Tibial nerve (tissue), 3 donors: ENCODE results near the gene RAI1.

Experiments used
- POLR2A ChIP-seq, 2 donors: fragments of 450-650 bp; IDR thresholded peaks; one replicate each; pipeline ENCODE4 v1.6.1; 2017; ENCODE audit warnings: antibody characterized with exemption in 2 of 2, mild to moderate bottlenecking in 2 of 2, moderate library complexity in 2 of 2
- TF ChIP-seq, protein P1 (sequence below), 5 experiments: fragments of 200-600 bp in 3 of 5; fragments of 450-650 bp in 2 of 5; sonication (generic) in 3 of 5; IDR thresholded peaks; one replicate each; pipeline ENCODE4 v1.5.1; 2016 to 2019; ENCODE audit warnings: antibody characterized with exemption in 5 of 5, mild to moderate bottlenecking in 3 of 5, moderate library complexity in 2 of 5

DNA sequence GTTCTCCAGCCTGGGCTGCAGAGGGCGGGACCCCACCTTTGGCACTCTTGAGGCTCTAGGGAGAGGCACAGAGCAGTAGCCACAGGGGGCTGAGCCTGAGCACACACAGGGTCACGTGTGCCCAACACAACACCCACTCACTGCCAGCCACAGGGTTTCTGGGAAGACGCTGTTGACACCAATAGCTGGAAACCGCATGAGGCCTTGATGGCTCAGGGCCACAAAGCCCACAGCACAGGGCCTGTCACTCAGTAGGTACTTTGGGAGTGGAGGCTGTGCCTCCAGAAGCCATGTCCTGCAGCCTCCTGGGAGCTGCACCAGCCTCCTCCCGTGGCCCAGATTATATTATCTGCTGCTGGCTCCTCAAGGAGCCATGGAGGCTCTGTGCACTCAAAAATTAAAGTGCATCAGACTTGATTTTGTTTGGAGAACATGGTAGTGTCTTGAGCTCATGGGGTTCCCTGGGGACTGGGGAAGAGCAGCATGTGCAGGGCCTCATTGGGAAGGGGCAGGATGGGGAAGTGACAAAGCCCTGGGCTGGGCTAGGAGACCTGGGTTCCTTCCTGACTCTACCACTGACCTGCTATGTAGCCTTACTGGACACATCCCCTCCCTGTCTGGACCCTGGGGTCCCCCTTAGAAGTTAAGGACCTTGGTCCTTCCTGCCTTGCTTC, 168.0 kb downstream of the RAI1 start:
- TF ChIP-seq, protein P1, sequence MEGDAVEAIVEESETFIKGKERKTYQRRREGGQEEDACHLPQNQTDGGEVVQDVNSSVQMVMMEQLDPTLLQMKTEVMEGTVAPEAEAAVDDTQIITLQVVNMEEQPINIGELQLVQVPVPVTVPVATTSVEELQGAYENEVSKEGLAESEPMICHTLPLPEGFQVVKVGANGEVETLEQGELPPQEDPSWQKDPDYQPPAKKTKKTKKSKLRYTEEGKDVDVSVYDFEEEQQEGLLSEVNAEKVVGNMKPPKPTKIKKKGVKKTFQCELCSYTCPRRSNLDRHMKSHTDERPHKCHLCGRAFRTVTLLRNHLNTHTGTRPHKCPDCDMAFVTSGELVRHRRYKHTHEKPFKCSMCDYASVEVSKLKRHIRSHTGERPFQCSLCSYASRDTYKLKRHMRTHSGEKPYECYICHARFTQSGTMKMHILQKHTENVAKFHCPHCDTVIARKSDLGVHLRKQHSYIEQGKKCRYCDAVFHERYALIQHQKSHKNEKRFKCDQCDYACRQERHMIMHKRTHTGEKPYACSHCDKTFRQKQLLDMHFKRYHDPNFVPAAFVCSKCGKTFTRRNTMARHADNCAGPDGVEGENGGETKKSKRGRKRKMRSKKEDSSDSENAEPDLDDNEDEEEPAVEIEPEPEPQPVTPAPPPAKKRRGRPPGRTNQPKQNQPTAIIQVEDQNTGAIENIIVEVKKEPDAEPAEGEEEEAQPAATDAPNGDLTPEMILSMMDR (IDR thresholded peaks at IDR 0.05) = peak in 2 of 5 experiments; percentile 7 to 11
- TF ChIP-seq POLR2A (IDR thresholded peaks at IDR 0.05) = peak in 1 of 2 donors; percentile 32
